ENCODE results near the gene EQTN. TPM values are rescaled to one million over a fixed set of nuclear protein-coding genes. Genes with fewer than 3 reads are reported as not detected.

Gene EQTN
- total and polyA plus RNA-seq, 2 of the 13 experiments (the other 11 are each of a cell fraction or from before 2014, with no cell fraction given), result not detected

DNA sequence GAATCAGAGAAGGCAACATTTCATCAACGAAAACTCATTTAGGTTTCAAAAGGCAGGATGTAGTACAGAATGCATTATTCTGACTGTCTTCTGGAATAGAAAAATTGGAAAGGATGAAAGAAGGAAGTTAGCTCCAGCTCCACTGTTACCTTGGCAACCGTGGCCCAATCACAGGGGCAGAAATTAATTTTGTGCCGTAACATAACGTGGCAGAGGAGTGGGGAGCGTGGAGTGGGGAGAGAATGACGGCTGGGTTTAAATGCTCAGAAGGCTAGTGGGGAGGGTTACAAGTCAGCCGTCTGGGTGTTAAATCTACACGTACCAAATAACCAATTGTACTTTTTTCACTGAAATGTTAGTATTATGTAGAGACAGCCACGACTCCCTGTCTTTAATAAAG lies 32.3 kb upstream of the EQTN start:
- Histone ChIP-seq H3K27me3 (ENCODE audit: control insufficient read depth in 1 of 2, insufficient read depth in 2 of 2, low read length in 2 of 2) (peaks cover 0 to 8% of the 10 kb centered on the region in 2 experiments; a peak in 2 of 5 replicates), H3K4me3 (replicated peaks in 1 of 3; ENCODE audit: insufficient read depth in 1 of 3, low read depth in 2 of 3, low read length in 3 of 3) (no peak overlapping the region), H4K20me1 (ENCODE audit: insufficient read depth, low read length) (no peaks in the 10 kb centered on the region), H3K9ac (ENCODE audit: insufficient read depth, low read depth, low read length) (no peak overlapping the region), H2AFZ (ENCODE audit: low read length) (no peak overlapping the region), H3K4me2 (ENCODE audit: low read depth, low read length) (no peak overlapping the region), H3K79me2 (ENCODE audit: insufficient read depth, low read length) (no peaks in the 10 kb centered on the region), H3K9me3 (ENCODE audit: low read length) (no peaks in the 10 kb centered on the region), H3K4me1 (ENCODE audit: insufficient read depth, low read length) (no peaks in the 10 kb centered on the region), H3K27ac (ENCODE audit: extremely low read length, insufficient read depth, low read length) (no peak overlapping the region), H3K36me3 (replicated peaks in 1 of 2; ENCODE audit: control insufficient read depth in 1 of 2, insufficient read depth in 2 of 2, low read length in 2 of 2) (no peaks in the 10 kb centered on the region)
- in situ Hi-C loops (cut with HindIII; ENCODE audit: extremely low pct_ligation_motif_present, low pct_unique_long_range_greater_than_20kb), result loop anchor here (25.0 kb wide), 1 partner anchor 733 kb away; no protein-coding TSS in a partner anchor
- WGBS (ENCODE audit: low lambda C conversion rate), result 19% methylated on average over 9 of the region's 9 CpGs
- no TSS peak for BruUV-seq (replicated peaks)
- TF ChIP-seq ATF7 (IDR thresholded peaks at IDR 0.05) (no peak), ATF7 (CRISPR knock-in tag; IDR thresholded peaks at IDR 0.05) (no peak), ZNF160 (CRISPR knock-in tag; IDR thresholded peaks at IDR 0.05) (no peak), KDM2A (CRISPR knock-in tag; IDR thresholded peaks at IDR 0.05; ENCODE audit: borderline replicate concordance, low read depth) (no peak), ZNF766 (CRISPR knock-in tag; IDR thresholded peaks at IDR 0.05; ENCODE audit: borderline replicate concordance) (no peak), ZNF44 (CRISPR knock-in tag; IDR thresholded peaks at IDR 0.05) (no peak), POLR2AphosphoS5 (IDR thresholded peaks at IDR 0.05; ENCODE audit: low read depth, low read length) (no peak), ZZZ3 (CRISPR knock-in tag; IDR thresholded peaks at IDR 0.05; ENCODE audit: borderline replicate concordance) (no peak), ZNF431 (CRISPR knock-in tag; IDR thresholded peaks at IDR 0.05; ENCODE audit: borderline replicate concordance, low read depth) (no peak), EHMT2 (IDR thresholded peaks at IDR 0.05; ENCODE audit: borderline replicate concordance, low read depth, low read length) (no peak), SNRNP70 (IDR thresholded peaks at IDR 0.05; ENCODE audit: low read depth, low read length) (no peak)
- TF ChIP-seq, protein P1, sequence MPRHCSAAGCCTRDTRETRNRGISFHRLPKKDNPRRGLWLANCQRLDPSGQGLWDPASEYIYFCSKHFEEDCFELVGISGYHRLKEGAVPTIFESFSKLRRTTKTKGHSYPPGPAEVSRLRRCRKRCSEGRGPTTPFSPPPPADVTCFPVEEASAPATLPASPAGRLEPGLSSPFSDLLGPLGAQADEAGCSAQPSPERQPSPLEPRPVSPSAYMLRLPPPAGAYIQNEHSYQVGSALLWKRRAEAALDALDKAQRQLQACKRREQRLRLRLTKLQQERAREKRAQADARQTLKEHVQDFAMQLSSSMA (CRISPR knock-in tag; IDR thresholded peaks at IDR 0.05), result no peak
- POLR2A ChIA-PET, result no interaction called here
- ATAC-seq, result no peak
- intact Hi-C loops (cut with micrococcal nuclease; ENCODE audit: unreplicated experiment), result no loop called here
- FAIRE-seq, result no peak
- CTCF ChIA-PET (ENCODE audit: low intra/inter-chr PET ratio, low total read pairs), result no interaction called here
- no peak for DNase-seq (ENCODE audit: low spot score)

Data from HepG2 (cell line).